Mesendoderm (in vitro differentiated cells): ENCODE results near the gene P2RY2.

Source experiments
- DNase-seq: peaks from one replicate; pipeline ENCODE4 v3.0.0; 2013
- H2AK5ac ChIP-seq: 2 replicates; pipeline ENCODE4 v1.6.1; 2013; ENCODE audit warnings: low read length, inconsistent platforms
- H2BK120ac ChIP-seq: 2 replicates; pipeline ENCODE4 v1.6.1; 2013; ENCODE audit warnings: low read depth, mild to moderate bottlenecking, low read length, moderate library complexity, mixed read lengths
- H2BK15ac ChIP-seq: replicated peaks from 2 replicates; pipeline ENCODE4 v1.6.1; 2013; ENCODE audit warnings: low read depth, mild to moderate bottlenecking, moderate library complexity
- H2BK5ac ChIP-seq: 2 replicates; pipeline ENCODE4 v1.6.1; 2013; ENCODE audit warnings: low read length, inconsistent platforms
- H3K18ac ChIP-seq: 2 replicates; pipeline ENCODE4 v1.6.1; 2013; ENCODE audit warnings: mild to moderate bottlenecking, low read length, mixed read lengths
- H3K23ac ChIP-seq: one replicate; pipeline ENCODE4 v1.6.1; 2013; ENCODE audit warnings: low read length
- H3K27ac ChIP-seq: 2 replicates; pipeline ENCODE4 v1.5.1; 2013; ENCODE audit warnings: low read depth, mild to moderate bottlenecking, inconsistent platforms, low read length, moderate library complexity
- H3K27me3 ChIP-seq: 2 replicates; pipeline ENCODE4 v1.6.1; 2013; ENCODE audit warnings: low read length, control low read depth, mild to moderate bottlenecking, inconsistent platforms; ENCODE audit not compliant: insufficient read depth, poor library complexity
- H3K36me3 ChIP-seq: 2 replicates; pipeline ENCODE4 v1.6.1; 2013; ENCODE audit warnings: low read length, inconsistent platforms; ENCODE audit not compliant: control insufficient read depth, insufficient read depth
- H3K4ac ChIP-seq: one replicate; pipeline ENCODE4 v1.6.1; 2013; ENCODE audit warnings: low read depth, mild to moderate bottlenecking, low read length, moderate library complexity
- H3K4me1 ChIP-seq: 2 replicates; pipeline ENCODE4 v1.6.1; 2013; ENCODE audit warnings: low read depth, low read length, inconsistent platforms; ENCODE audit not compliant: control insufficient read depth
- H3K4me2 ChIP-seq: 2 replicates; pipeline ENCODE4 v1.6.1; 2013; ENCODE audit warnings: low read length
- H3K4me3 ChIP-seq: 2 replicates; pipeline ENCODE4 v1.5.1; 2013; ENCODE audit warnings: mild to moderate bottlenecking, low read length
- H3K56ac ChIP-seq: one replicate; pipeline ENCODE4 v1.6.1; 2013; ENCODE audit warnings: low read length
- H3K79me1 ChIP-seq: 2 replicates; pipeline ENCODE4 v1.6.1; 2013; ENCODE audit warnings: low read length, inconsistent platforms
- H3K79me2 ChIP-seq: 2 replicates; pipeline ENCODE4 v1.6.1; 2013; ENCODE audit warnings: mild to moderate bottlenecking, low read length; ENCODE audit not compliant: control insufficient read depth, insufficient read depth
- H3K9ac ChIP-seq: 2 replicates; pipeline ENCODE4 v1.6.1; 2013; ENCODE audit warnings: low read length, inconsistent platforms
- H4K5ac ChIP-seq: one replicate; pipeline ENCODE4 v1.6.1; 2013; ENCODE audit warnings: low read length
- H4K8ac ChIP-seq: one replicate; pipeline ENCODE4 v1.6.1; 2013; ENCODE audit warnings: low read depth, mild to moderate bottlenecking, control low read depth, low read length, moderate library complexity
- WGBS: extraction: QIAGEN DNeasy Blood & Tissue Kit; methylation state at CpG from one replicate; pipeline ENCODE4 v1.1.7; 2013; ENCODE audit warnings: low lambda C conversion rate, missing lambda C conversion rate; ENCODE audit not compliant: insufficient coverage; ENCODE audit errors: extremely low coverage; 5-methylcytosine and 5-hydroxymethylcytosine counted together

Gene P2RY2

DNA sequence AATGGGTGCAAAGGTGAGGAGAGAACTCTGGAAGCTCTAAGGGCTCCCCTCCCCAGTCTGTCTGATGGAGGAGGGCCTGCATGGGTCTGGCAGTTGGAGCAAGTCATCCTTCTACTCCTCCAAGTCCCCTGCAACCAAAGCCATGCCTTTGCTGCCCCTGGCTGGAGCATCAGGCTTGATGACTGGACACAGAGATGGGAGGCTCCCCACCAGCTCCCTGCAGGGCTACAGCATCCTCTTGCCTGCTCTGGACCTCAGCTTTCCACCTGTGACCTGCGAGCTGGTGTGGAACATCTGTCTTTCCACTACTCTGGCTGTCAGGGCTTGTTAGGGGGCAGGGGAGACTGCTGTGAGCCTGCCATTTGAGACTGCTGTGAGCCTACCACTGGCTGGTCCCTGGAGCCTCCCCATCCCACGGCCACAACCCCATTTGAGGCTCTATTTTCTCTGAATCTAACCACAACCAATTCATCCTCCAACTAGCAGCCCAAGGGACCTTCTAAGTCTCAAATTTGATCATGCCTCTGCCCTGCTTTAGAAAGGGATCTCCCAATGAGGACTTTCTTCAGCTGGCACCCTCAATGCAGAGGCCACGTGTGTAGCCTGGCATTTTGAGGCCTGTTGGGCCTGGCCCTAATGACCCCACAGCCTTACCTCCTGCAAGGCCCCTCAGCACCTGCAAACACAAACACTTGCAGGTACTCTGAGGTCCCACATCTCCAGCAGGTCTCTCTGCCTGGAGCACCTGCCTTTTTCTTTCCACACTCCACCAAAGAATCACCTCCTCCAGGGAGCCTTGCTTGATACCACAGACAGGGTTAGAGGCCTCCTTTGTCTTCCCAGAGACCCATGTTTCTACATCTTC lies 63.9 kb downstream of the P2RY2 start:
- H2BK5ac ChIP-seq = no peak overlapping the region
- DNase-seq = no peak
- H3K4me1 ChIP-seq = no peaks in the 10 kb centered on the region
- no peak overlapping the region for H2AK5ac ChIP-seq
- no peak overlapping the region for H3K9ac ChIP-seq
- no peak overlapping the region for H3K27ac ChIP-seq
- H3K23ac ChIP-seq = no peak overlapping the region
- no peak overlapping the region for H2BK120ac ChIP-seq
- no peak overlapping the region for H4K8ac ChIP-seq
- no CpG with 5 or more reads among the region's 3 CpGs for WGBS
- H3K79me1 ChIP-seq = no peaks in the 10 kb centered on the region
- no peak overlapping the region for H4K5ac ChIP-seq
- H3K79me2 ChIP-seq = no peaks in the 10 kb centered on the region
- no peaks in the 10 kb centered on the region for H3K36me3 ChIP-seq
- H3K4me3 ChIP-seq = no peak overlapping the region
- H2BK15ac ChIP-seq = no peak overlapping the region
- H3K4ac ChIP-seq = no peak overlapping the region
- no peak overlapping the region for H3K56ac ChIP-seq
- H3K18ac ChIP-seq = no peak overlapping the region
- no peak overlapping the region for H3K4me2 ChIP-seq
- no peaks in the 10 kb centered on the region for H3K27me3 ChIP-seq

DNA sequence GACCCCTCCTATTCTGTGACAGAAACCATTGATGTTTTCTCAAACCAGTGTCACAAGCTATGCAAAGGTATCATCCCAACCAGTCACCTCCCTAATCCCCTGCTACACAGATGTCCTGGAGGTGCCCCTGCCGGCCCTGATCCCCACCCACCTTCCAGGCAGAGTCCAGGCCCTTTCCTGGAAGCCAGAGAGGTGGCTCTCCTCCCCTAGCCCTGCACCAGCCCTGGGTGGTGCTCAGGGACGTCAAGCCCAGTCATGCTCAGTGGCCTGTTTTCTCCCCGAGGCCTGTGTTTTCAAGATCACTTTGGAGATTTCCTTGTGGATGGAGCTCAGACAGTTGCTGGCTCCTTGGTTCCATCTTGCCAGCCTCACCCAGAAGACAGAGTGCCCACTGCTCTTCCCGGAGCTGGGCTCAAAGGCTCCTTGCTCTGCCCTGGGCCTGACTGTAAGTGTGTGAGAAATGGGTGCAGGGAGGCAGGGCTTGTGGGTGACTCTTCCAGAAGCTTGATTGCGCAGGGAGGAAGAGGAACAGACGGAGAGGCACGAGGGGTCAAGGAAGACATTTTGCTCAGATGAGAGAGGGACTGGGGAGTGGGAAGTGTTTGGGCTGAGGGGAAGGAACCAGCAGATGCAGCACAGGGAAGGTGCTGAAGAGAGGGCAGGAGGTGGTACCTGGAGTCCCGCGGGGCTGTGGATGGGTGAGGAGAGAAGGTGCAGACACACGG lies 65.4 kb downstream of the P2RY2 start:
- Histone ChIP-seq H3K4ac (no peak overlapping the region), H4K5ac (no peak overlapping the region), H2AK5ac (no peak overlapping the region), H3K56ac (no peak overlapping the region), H3K27ac (no peak overlapping the region), H3K4me3 (no peak overlapping the region), H2BK15ac (no peak overlapping the region), H3K27me3 (no peaks in the 10 kb centered on the region), H3K4me1 (no peaks in the 10 kb centered on the region), H3K4me2 (no peak overlapping the region), H3K79me2 (no peaks in the 10 kb centered on the region), H2BK120ac (no peak overlapping the region), H2BK5ac (no peak overlapping the region), H3K79me1 (no peaks in the 10 kb centered on the region), H4K8ac (no peak overlapping the region), H3K23ac (no peak overlapping the region), H3K9ac (no peak overlapping the region), H3K18ac (no peak overlapping the region), H3K36me3 (no peaks in the 10 kb centered on the region)
- WGBS = no CpG with 5 or more reads among the region's 10 CpGs
- DNase-seq = no peak

DNA sequence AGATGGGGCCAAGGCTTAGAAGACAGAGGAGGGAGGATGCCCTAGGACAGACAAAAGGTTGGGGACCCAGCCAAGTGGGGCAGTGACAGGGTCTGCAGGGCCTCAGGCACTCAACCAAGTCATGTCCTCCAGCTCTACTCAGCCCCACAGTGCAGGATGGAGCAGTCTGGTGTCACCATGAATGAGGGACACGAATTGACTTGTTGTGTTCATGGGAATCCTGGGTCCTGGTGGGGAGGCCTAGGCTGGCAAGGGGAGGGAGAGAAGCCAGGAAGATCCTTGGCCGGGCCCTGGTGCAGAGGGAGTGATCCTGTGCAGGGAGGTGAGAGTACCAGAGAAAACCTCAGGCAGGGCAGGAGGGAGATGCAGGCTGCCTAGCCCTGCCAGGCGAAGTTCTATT lies 66.0 kb downstream of the P2RY2 start:
- no peaks in the 10 kb centered on the region for H3K36me3 ChIP-seq
- no peak overlapping the region for H2AK5ac ChIP-seq
- no peak overlapping the region for H3K23ac ChIP-seq
- H3K56ac ChIP-seq = no peak overlapping the region
- H3K4me2 ChIP-seq = no peak overlapping the region
- no peak overlapping the region for H4K5ac ChIP-seq
- H3K27me3 ChIP-seq = no peaks in the 10 kb centered on the region
- H2BK5ac ChIP-seq = no peak overlapping the region
- H3K27ac ChIP-seq = no peak overlapping the region
- peaks cover under 1% of the 10 kb centered on the region for H3K4me1 ChIP-seq
- H4K8ac ChIP-seq = no peak overlapping the region
- WGBS = no CpG with 5 or more reads among the region's 3 CpGs
- no peaks in the 10 kb centered on the region for H3K79me2 ChIP-seq
- H3K18ac ChIP-seq = no peak overlapping the region
- H3K4ac ChIP-seq = no peak overlapping the region
- no peak for DNase-seq
- no peak overlapping the region for H2BK120ac ChIP-seq
- H3K79me1 ChIP-seq = no peaks in the 10 kb centered on the region
- H3K4me3 ChIP-seq = no peak overlapping the region
- no peak overlapping the region for H2BK15ac ChIP-seq
- no peak overlapping the region for H3K9ac ChIP-seq

DNA sequence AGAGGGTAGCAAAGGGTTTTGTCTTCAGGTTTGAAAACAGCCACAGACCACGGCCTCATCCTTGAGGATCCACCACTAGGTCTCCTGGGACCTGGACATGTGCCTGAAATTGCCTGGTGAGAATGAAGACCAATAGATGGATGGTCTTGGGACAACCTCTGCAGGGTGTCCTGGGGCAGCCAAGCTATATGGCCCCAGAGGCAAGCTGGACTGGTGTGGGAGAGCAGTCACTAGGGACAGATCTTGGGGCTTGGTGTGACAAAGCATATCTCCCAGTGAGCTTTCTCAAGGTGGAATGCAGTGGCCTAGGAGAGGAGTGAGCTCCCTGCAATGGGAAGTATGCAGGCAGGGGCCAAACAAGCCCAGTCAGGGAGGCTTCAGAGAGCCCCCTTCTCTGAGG lies 67.6 kb downstream of the P2RY2 start:
- Histone ChIP-seq H3K18ac (no peak overlapping the region), H3K4me2 (no peak overlapping the region), H4K5ac (no peak overlapping the region), H3K36me3 (no peaks in the 10 kb centered on the region), H3K4me1 (peaks cover 3% of the 10 kb centered on the region), H3K27ac (no peak overlapping the region), H3K56ac (no peak overlapping the region), H3K4ac (no peak overlapping the region), H2BK5ac (no peak overlapping the region), H2BK15ac (no peak overlapping the region), H2AK5ac (no peak overlapping the region), H3K27me3 (no peaks in the 10 kb centered on the region), H3K79me2 (no peaks in the 10 kb centered on the region), H4K8ac (no peak overlapping the region), H3K9ac (no peak overlapping the region), H3K4me3 (no peak overlapping the region), H3K79me1 (no peaks in the 10 kb centered on the region), H2BK120ac (no peak overlapping the region), H3K23ac (no peak overlapping the region)
- no CpG with 5 or more reads among the region's 1 CpG for WGBS
- DNase-seq = no peak
